Mucosa of stomach (tissue), 1 donor: Measurements from ENCODE around the gene TM4SF18.

Source experiments
- H3K27me3 ChIP-seq: one replicate; pipeline ENCODE4 v1.7.0; 2013; ENCODE audit warnings: mild to moderate bottlenecking, low read length; ENCODE audit not compliant: control insufficient read depth, insufficient read depth
- H3K36me3 ChIP-seq: one replicate; pipeline ENCODE4 v1.7.0; 2013; ENCODE audit warnings: low read length; ENCODE audit not compliant: control insufficient read depth, insufficient read depth
- H3K4me1 ChIP-seq: one replicate; pipeline ENCODE4 v1.7.0; 2013; ENCODE audit warnings: mild to moderate bottlenecking, low read length; ENCODE audit not compliant: control insufficient read depth, insufficient read depth
- H3K4me3 ChIP-seq: one replicate; pipeline ENCODE4 v1.7.0; 2013; ENCODE audit warnings: low read length
- H3K9ac ChIP-seq: one replicate; pipeline ENCODE4 v1.7.0; 2013; ENCODE audit warnings: mild to moderate bottlenecking, low read length, moderate library complexity
- H3K9me3 ChIP-seq: one replicate; pipeline ENCODE4 v1.7.0; 2013; ENCODE audit warnings: mild to moderate bottlenecking, low read length, moderate library complexity; ENCODE audit not compliant: control insufficient read depth
- donor health status: Pancreatic carcinoma.

TM4SF18 gene

GRCh38 chr3:149332771-149333170 lies 665 bp downstream of the TM4SF18 start:
- no peak overlapping the region for H3K9ac ChIP-seq
- no peaks in the 10 kb centered on the region for H3K36me3 ChIP-seq
- H3K4me3 ChIP-seq: no peak overlapping the region
- H3K4me1 ChIP-seq: peaks cover 8% of the 10 kb centered on the region
- no peaks in the 10 kb centered on the region for H3K9me3 ChIP-seq
- no peaks in the 10 kb centered on the region for H3K27me3 ChIP-seq

- Histone ChIP-seq H3K9ac (no peak overlapping the region), H3K4me3 (no peak overlapping the region)
These were observed 1.1 kb downstream of the TM4SF18 start for GRCh38 chr3:149332227-149332765.

GRCh38 chr3:149331396-149331795 lies 2.0 kb downstream of the TM4SF18 start:
- Histone ChIP-seq H3K9me3 (no peaks in the 10 kb centered on the region), H3K27me3 (no peaks in the 10 kb centered on the region), H3K4me3 (no peak overlapping the region), H3K4me1 (peaks cover 8% of the 10 kb centered on the region), H3K9ac (no peak overlapping the region), H3K36me3 (no peaks in the 10 kb centered on the region)

More at GRCh38 chr3:149332227-149332765, 1.1 kb downstream of the TM4SF18 start:
- Histone ChIP-seq H3K36me3 (no peaks in the 10 kb centered on the region), H3K27me3 (no peaks in the 10 kb centered on the region), H3K9me3 (no peaks in the 10 kb centered on the region), H3K4me1 (peaks cover 8% of the 10 kb centered on the region)

- H3K4me1 ChIP-seq: peaks cover 8% of the 10 kb centered on the region
- no peaks in the 10 kb centered on the region for H3K27me3 ChIP-seq
- no peaks in the 10 kb centered on the region for H3K9me3 ChIP-seq
- no peak overlapping the region for H3K4me3 ChIP-seq
- H3K36me3 ChIP-seq: no peaks in the 10 kb centered on the region
- H3K9ac ChIP-seq: no peak overlapping the region
These were observed 2.7 kb downstream of the TM4SF18 start for GRCh38 chr3:149330609-149331331.

GRCh38 chr3:149327156-149327555 lies 6.3 kb downstream of the TM4SF18 start:
- Histone ChIP-seq H3K9me3 (no peaks in the 10 kb centered on the region), H3K4me1 (no peaks in the 10 kb centered on the region)

GRCh38 chr3:149325581-149325980 lies 7.9 kb downstream of the TM4SF18 start:
- Histone ChIP-seq H3K9me3 (no peaks in the 10 kb centered on the region), H3K9ac (no peak overlapping the region), H3K4me3 (no peak overlapping the region), H3K36me3 (no peaks in the 10 kb centered on the region), H3K4me1 (no peaks in the 10 kb centered on the region), H3K27me3 (no peaks in the 10 kb centered on the region)

More at GRCh38 chr3:149327156-149327555, 6.3 kb downstream of the TM4SF18 start:
- Histone ChIP-seq H3K9ac (no peak overlapping the region), H3K4me3 (no peak overlapping the region), H3K36me3 (no peaks in the 10 kb centered on the region), H3K27me3 (no peaks in the 10 kb centered on the region)

GRCh38 chr3:149324332-149324731 lies 9.1 kb downstream of the TM4SF18 start:
- Histone ChIP-seq H3K9ac (no peak overlapping the region), H3K36me3 (no peaks in the 10 kb centered on the region), H3K27me3 (no peaks in the 10 kb centered on the region), H3K4me1 (no peaks in the 10 kb centered on the region), H3K9me3 (no peaks in the 10 kb centered on the region), H3K4me3 (no peak overlapping the region)

- Histone ChIP-seq H3K36me3 (no peaks in the 10 kb centered on the region), H3K9me3 (no peaks in the 10 kb centered on the region), H3K27me3 (no peaks in the 10 kb centered on the region), H3K4me1 (peaks cover 6% of the 10 kb centered on the region), H3K4me3 (no peak overlapping the region), H3K9ac (no peak overlapping the region)
These were observed 11.8 kb downstream of the TM4SF18 start for GRCh38 chr3:149321640-149322039.

- Histone ChIP-seq H3K9me3 (no peaks in the 10 kb centered on the region), H3K4me1 (peaks cover 11% of the 10 kb centered on the region), H3K4me3 (no peak overlapping the region), H3K9ac (no peak overlapping the region), H3K36me3 (no peaks in the 10 kb centered on the region), H3K27me3 (no peaks in the 10 kb centered on the region)
These were observed 12.3 kb downstream of the TM4SF18 start for GRCh38 chr3:149321136-149321535.

GRCh38 chr3:149319750-149320149 lies 13.7 kb downstream of the TM4SF18 start:
- H3K36me3 ChIP-seq: no peaks in the 10 kb centered on the region
- no peaks in the 10 kb centered on the region for H3K27me3 ChIP-seq
- H3K9ac ChIP-seq: no peak overlapping the region
- no peak overlapping the region for H3K4me3 ChIP-seq
- H3K9me3 ChIP-seq: no peaks in the 10 kb centered on the region
- H3K4me1 ChIP-seq: peaks cover 23% of the 10 kb centered on the region

- H3K9me3 ChIP-seq: no peaks in the 10 kb centered on the region
- H3K4me1 ChIP-seq: peaks cover 29% of the 10 kb centered on the region
- H3K4me3 ChIP-seq: no peak overlapping the region
- no peak overlapping the region for H3K9ac ChIP-seq
- no peaks in the 10 kb centered on the region for H3K27me3 ChIP-seq
- H3K36me3 ChIP-seq: no peaks in the 10 kb centered on the region
These were observed 16.4 kb downstream of the TM4SF18 start for GRCh38 chr3:149317072-149317471.

- Histone ChIP-seq H3K9ac (no peak overlapping the region), H3K4me1 (peaks cover 29% of the 10 kb centered on the region), H3K4me3 (no peak overlapping the region), H3K9me3 (no peaks in the 10 kb centered on the region), H3K36me3 (no peaks in the 10 kb centered on the region), H3K27me3 (no peaks in the 10 kb centered on the region)
These were observed 17.0 kb downstream of the TM4SF18 start for GRCh38 chr3:149316437-149316836.
